ENCODE data around the gene PCDH17. TPM values are rescaled to one million over a fixed set of nuclear protein-coding genes. Genes with fewer than 3 reads are reported as not detected.

Gene PCDH17
- total and polyA plus RNA-seq, 10 of the 15 experiments (the other 5 are each of a cell fraction or from before 2014, with no cell fraction given): under 0.01 to 0.58 (median 0.07) TPM; not detected in 6

DNA sequence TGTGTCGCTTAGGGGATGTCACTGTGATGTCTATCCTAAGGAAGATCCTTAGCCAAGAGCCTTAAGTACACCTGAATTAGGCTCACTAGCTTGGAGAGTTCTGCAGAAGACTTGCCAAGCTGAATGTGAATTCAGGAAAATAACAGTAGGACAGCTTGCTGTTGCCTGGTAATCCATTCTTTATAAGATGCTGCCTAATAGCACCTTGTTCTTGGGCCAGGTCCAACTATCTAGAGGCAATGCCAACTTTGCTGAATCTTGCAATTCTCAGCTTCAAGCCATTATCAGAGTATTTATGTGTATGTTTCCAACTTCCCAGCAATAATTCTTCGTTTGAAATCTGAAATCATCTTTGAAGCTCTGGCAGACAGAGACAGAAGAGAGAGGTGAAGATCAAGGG, 102.8 kb downstream of the PCDH17 start:
- no peak overlapping the region for H2AFZ ChIP-seq (ENCODE audit: control insufficient read depth, low read depth, low read length)
- ChIA-PET SMC1A (ENCODE audit: uncharacterized antibody, unreplicated experiment) (no interaction called here), POLR2A (no interaction called here), CTCF (no interaction called here), RAD21 (ENCODE audit: unreplicated experiment) (no interaction called here)
- FAIRE-seq: no peak
- ATAC-seq: no peak
- no peak overlapping the region for H3K4me2 ChIP-seq (ENCODE audit: control insufficient read depth, insufficient read depth)
- no peak for TF ChIP-seq ZBTB33 (IDR thresholded peaks at IDR 0.05)
- TF ChIP-seq, protein P1, sequence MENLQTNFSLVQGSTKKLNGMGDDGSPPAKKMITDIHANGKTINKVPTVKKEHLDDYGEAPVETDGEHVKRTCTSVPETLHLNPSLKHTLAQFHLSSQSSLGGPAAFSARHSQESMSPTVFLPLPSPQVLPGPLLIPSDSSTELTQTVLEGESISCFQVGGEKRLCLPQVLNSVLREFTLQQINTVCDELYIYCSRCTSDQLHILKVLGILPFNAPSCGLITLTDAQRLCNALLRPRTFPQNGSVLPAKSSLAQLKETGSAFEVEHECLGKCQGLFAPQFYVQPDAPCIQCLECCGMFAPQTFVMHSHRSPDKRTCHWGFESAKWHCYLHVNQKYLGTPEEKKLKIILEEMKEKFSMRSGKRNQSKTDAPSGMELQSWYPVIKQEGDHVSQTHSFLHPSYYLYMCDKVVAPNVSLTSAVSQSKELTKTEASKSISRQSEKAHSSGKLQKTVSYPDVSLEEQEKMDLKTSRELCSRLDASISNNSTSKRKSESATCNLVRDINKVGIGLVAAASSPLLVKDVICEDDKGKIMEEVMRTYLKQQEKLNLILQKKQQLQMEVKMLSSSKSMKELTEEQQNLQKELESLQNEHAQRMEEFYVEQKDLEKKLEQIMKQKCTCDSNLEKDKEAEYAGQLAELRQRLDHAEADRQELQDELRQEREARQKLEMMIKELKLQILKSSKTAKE (IDR thresholded peaks at IDR 0.05; ENCODE audit: low read depth, poor library complexity, severe bottlenecking): no peak
- TF ChIP-seq CUX1 (IDR thresholded peaks at IDR 0.05; ENCODE audit: insufficient replicate concordance, low read depth, low read length): no peak
- TF ChIP-seq, protein P2, sequence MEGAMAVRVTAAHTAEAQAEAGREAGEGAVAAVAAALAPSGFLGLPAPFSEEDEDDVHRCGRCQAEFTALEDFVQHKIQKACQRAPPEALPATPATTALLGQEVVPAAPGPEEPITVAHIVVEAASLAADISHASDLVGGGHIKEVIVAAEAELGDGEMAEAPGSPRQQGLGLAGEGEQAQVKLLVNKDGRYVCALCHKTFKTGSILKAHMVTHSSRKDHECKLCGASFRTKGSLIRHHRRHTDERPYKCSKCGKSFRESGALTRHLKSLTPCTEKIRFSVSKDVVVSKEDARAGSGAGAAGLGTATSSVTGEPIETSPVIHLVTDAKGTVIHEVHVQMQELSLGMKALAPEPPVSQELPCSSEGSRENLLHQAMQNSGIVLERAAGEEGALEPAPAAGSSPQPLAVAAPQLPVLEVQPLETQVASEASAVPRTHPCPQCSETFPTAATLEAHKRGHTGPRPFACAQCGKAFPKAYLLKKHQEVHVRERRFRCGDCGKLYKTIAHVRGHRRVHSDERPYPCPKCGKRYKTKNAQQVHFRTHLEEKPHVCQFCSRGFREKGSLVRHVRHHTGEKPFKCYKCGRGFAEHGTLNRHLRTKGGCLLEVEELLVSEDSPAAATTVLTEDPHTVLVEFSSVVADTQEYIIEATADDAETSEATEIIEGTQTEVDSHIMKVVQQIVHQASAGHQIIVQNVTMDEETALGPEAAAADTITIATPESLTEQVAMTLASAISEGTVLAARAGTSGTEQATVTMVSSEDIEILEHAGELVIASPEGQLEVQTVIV (IDR thresholded peaks at IDR 0.05; ENCODE audit: borderline replicate concordance, partially characterized antibody): no peak
- TF ChIP-seq PML (IDR thresholded peaks at IDR 0.05; ENCODE audit: low read length): no peak
- TF ChIP-seq SPI1 (IDR thresholded peaks at IDR 0.05; ENCODE audit: borderline replicate concordance, insufficient read depth, low read depth, low read length): no peak
- TF ChIP-seq YBX1 (IDR thresholded peaks at IDR 0.05): no peak
- no peak for TF ChIP-seq EGR1 (IDR thresholded peaks at IDR 0.05; ENCODE audit: borderline replicate concordance in 1 of 2, low read depth in 2 of 2, low read length in 2 of 2)
- no peak for TF ChIP-seq HCFC1 (IDR thresholded peaks at IDR 0.05; ENCODE audit: low read length)
- no peak for TF ChIP-seq FOS (IDR thresholded peaks at IDR 0.05; ENCODE audit: borderline replicate concordance, extremely low read depth, insufficient read length)
- no peak for TF ChIP-seq SMAD5 (IDR thresholded peaks at IDR 0.05; ENCODE audit: low read depth)
- TF ChIP-seq CBFB (IDR thresholded peaks at IDR 0.05; ENCODE audit: low read depth): no peak
- TF ChIP-seq CHD2 (IDR thresholded peaks at IDR 0.05; ENCODE audit: borderline replicate concordance, low read depth, low read length): no peak
- no peak for TF ChIP-seq TARDBP (IDR thresholded peaks at IDR 0.05; ENCODE audit: borderline replicate concordance)
- no peaks in the 10 kb centered on the region for H3K27me3 ChIP-seq (replicated peaks in 1 of 2; ENCODE audit: control insufficient read depth in 2 of 2, insufficient read depth in 2 of 2, low read length in 1 of 2)
- no peak for DNase-seq (ENCODE audit: low read depth, low spot score)
- H3K79me2 ChIP-seq (ENCODE audit: control insufficient read depth, insufficient read depth, low read length): no peaks in the 10 kb centered on the region
- H4K20me1 ChIP-seq (ENCODE audit: control insufficient read depth, insufficient read depth): no peaks in the 10 kb centered on the region
- H3K4me1 ChIP-seq (ENCODE audit: control insufficient read depth, insufficient read depth, low read length): no peaks in the 10 kb centered on the region
- no peak overlapping the region for H3K27ac ChIP-seq (ENCODE audit: control insufficient read depth, insufficient read depth)
- H3K4me3 ChIP-seq: no peak overlapping the region
- H3K9me3 ChIP-seq (replicated peaks; ENCODE audit: control insufficient read depth, insufficient read depth, low read length): no peaks in the 10 kb centered on the region
- H3K9ac ChIP-seq (ENCODE audit: control insufficient read depth, insufficient read depth, low read length): no peak overlapping the region
- intact Hi-C loops (cut with micrococcal nuclease; ENCODE audit: unreplicated experiment): no loop called here
- in situ Hi-C loops (cut with MboI): no loop called here
- WGBS (ENCODE audit: insufficient coverage, insufficient replicate concordance, low lambda C conversion rate, missing lambda C conversion rate): 25% methylated on average over 2 of the region's 2 CpGs
- no TSS peak for BruUV-seq (replicated peaks)
- H3K36me3 ChIP-seq (ENCODE audit: control insufficient read depth in 2 of 2, insufficient read depth in 2 of 2, low read length in 1 of 2): no peaks in the 10 kb centered on the region

All from GM12878 (cell line).